Left ventricle myocardium inferior (tissue), 1 donor: Measurements from ENCODE around the gene FANCD2OS. TPM values are rescaled to one million over a fixed set of nuclear protein-coding genes. Genes with fewer than 3 reads are reported as not detected.
"Not testable (repeated sequence)": the region's sequence is repeated elsewhere in the genome, so short reads cannot be mapped to it uniquely, and the experiment has no call there.

Source experiments
- DNase-seq: peaks from one replicate; pipeline ENCODE4 v3.0.0-alpha.2; 2020
- H3K27ac ChIP-seq: fragments of 200-600 bp; replicated peaks from 2 replicates; pipeline ENCODE4 v1.8.0; 2021
- H3K27me3 ChIP-seq: fragments of 200-600 bp; 2 replicates; pipeline ENCODE4 v1.8.0; 2021; ENCODE audit warnings: low read depth
- H3K36me3 ChIP-seq: fragments of 200-600 bp; 2 replicates; pipeline ENCODE4 v1.8.0; 2021
- H3K4me1 ChIP-seq: fragments of 200-600 bp; 2 replicates; pipeline ENCODE4 v1.8.0; 2021
- H3K4me3 ChIP-seq: fragments of 200-600 bp; 2 replicates; pipeline ENCODE4 v1.8.0; 2021; ENCODE audit warnings: mild to moderate bottlenecking, moderate library complexity
- H3K9me3 ChIP-seq: fragments of 200-600 bp; replicated peaks from 2 replicates; pipeline ENCODE4 v1.8.0; 2021
- CTCF ChIP-seq: fragments of 200-600 bp; IDR thresholded peaks from 2 replicates; pipeline ENCODE4 v1.8.0; 2021; ENCODE audit warnings: antibody characterized with exemption, mild to moderate bottlenecking, borderline replicate concordance
- intact Hi-C: fragments of 100-400 bp; cut with micrococcal nuclease; formaldehyde crosslinking; loops from one replicate; pipeline ENCODE4 v1.11.0; 2022
- total RNA-seq: library from RNA; stranded (reverse); fragmentation: NEBNext Ultra II Directional; extraction: Animal tissue kit (Norgen Biotek cat#: 25700); gene quantifications from one replicate; pipeline ENCODE4 v1.2.1, GENCODE V29; 2021
- donor health status: DM: no; HTN: yes; CAD: no; lungs with severe emphysema.

Gene FANCD2OS
- total RNA-seq, 1 donor from 2014 or later = not detected

- Histone ChIP-seq H3K4me3 (no peak overlapping the region), H3K4me1 (no peaks in the 10 kb centered on the region), H3K27me3 (no peaks in the 10 kb centered on the region), H3K9me3 (no peaks in the 10 kb centered on the region), H3K27ac (no peak overlapping the region), H3K36me3 (no peaks in the 10 kb centered on the region)
- no peak for DNase-seq
- TF ChIP-seq CTCF = no peak
- intact Hi-C loops = no loop called here
Measured at GRCh38 chr3:10074666-10075065, 33.4 kb downstream of the FANCD2OS start.

GRCh38 chr3:10070077-10070476 lies 38.0 kb downstream of the FANCD2OS start:
- H3K9me3 ChIP-seq, H3K36me3 ChIP-seq, H3K4me1 ChIP-seq, intact Hi-C loops, DNase-seq, H3K27ac ChIP-seq, H3K27me3 ChIP-seq, H3K4me3 ChIP-seq: not testable (repeated sequence)

DNA sequence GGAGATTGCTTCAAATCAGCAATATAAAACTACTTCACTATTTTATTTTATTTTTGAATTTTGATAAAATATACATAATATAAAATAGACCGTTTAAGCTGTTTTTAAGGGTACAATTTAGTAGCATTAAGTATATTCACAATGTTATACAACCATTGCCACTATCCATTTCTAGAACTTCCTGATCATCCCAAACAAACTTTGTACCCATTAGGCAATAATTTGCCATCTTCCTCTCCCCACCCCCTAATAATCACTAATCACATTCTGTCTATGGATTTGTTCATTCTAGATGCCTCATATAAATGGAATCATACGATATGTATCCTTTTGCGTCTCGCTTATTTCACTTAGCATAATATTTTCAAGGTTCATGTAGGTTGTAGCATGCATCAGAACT lies 53.0 kb downstream of the FANCD2OS start:
- Histone ChIP-seq H3K27me3 (no peaks in the 10 kb centered on the region), H3K4me3 (no peak overlapping the region), H3K27ac (no peak overlapping the region), H3K4me1 (no peaks in the 10 kb centered on the region), H3K9me3 (no peaks in the 10 kb centered on the region), H3K36me3 (no peaks in the 10 kb centered on the region)
- DNase-seq = no peak
- intact Hi-C loops = no loop called here
- no peak for TF ChIP-seq CTCF

Other genes with a start within 250 kb of the FANCD2OS start
- gene CIDEC, start 228.0 kb downstream of the FANCD2OS start, total RNA-seq = 0.36 TPM
- gene JAGN1, start 217.6 kb downstream of the FANCD2OS start, total RNA-seq = 17.5 TPM
- gene IL17RE, start 205.4 kb downstream of the FANCD2OS start, total RNA-seq = 0.58 TPM
- 35.0 TPM for gene IL17RC, start 191.2 kb downstream of the FANCD2OS start, total RNA-seq
- 72.3 TPM for gene CRELD1, start 174.4 kb downstream of the FANCD2OS start, total RNA-seq
- gene PRRT3, start 155.8 kb downstream of the FANCD2OS start, total RNA-seq = 0.47 TPM
- gene EMC3, start 121.4 kb downstream of the FANCD2OS start, total RNA-seq = 84.7 TPM
- 0.77 TPM for gene FANCD2, start 81.8 kb downstream of the FANCD2OS start, total RNA-seq
- 99.0 TPM for gene BRK1, start 7.4 kb upstream of the FANCD2OS start, total RNA-seq
- 11.5 TPM for gene VHL, start 33.5 kb upstream of the FANCD2OS start, total RNA-seq
- gene IRAK2, start 56.7 kb upstream of the FANCD2OS start, total RNA-seq = 2.0 TPM
- gene TATDN2, start 140.2 kb upstream of the FANCD2OS start, total RNA-seq = 15.8 TPM
- gene GHRL, start 184.7 kb upstream of the FANCD2OS start, total RNA-seq = 0.25 TPM
- 52.3 TPM for gene SEC13, start 212.9 kb upstream of the FANCD2OS start, total RNA-seq